Esophagus muscularis mucosa (tissue), 3 donors: ENCODE data around the gene CLDN15.

Source experiments
- POLR2A ChIP-seq: fragments of 450-650 bp; IDR thresholded peaks from one replicate; pipeline ENCODE4 v1.6.1; 2017; ENCODE audit warnings: antibody characterized with exemption, moderate library complexity, mild to moderate bottlenecking, low read depth
- TF ChIP-seq, protein P1 (sequence below), 3 experiments: fragments of 200-600 bp in 2 of 3; fragments of 450-650 bp in 1 of 3; sonication (generic) in 2 of 3; IDR thresholded peaks; one replicate each; pipeline ENCODE4 v1.5.1; 2017 to 2019; ENCODE audit warnings: antibody characterized with exemption in 3 of 3, mild to moderate bottlenecking in 2 of 3, moderate library complexity in 1 of 3

DNA sequence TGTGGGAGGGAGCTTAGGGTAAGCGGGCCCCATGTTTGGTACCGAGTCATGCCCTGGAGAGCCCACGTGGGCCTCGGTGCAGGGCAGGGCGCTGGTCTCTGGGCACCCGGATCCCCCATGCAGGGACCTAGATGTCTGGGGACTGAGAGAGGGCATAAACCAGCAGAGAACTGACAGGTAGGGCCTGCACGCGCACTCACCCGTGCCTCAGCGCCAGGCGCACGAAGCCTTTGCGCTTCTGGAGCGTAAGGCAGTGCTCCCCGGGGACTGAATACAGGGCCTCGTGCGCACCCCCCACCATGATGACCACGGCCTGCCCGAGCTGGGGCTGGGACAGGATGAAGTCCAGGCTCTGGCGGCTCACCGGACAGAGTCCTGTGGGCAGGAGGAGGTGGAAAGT, 39.6 kb downstream of the CLDN15 start:
- TF ChIP-seq, protein P1, sequence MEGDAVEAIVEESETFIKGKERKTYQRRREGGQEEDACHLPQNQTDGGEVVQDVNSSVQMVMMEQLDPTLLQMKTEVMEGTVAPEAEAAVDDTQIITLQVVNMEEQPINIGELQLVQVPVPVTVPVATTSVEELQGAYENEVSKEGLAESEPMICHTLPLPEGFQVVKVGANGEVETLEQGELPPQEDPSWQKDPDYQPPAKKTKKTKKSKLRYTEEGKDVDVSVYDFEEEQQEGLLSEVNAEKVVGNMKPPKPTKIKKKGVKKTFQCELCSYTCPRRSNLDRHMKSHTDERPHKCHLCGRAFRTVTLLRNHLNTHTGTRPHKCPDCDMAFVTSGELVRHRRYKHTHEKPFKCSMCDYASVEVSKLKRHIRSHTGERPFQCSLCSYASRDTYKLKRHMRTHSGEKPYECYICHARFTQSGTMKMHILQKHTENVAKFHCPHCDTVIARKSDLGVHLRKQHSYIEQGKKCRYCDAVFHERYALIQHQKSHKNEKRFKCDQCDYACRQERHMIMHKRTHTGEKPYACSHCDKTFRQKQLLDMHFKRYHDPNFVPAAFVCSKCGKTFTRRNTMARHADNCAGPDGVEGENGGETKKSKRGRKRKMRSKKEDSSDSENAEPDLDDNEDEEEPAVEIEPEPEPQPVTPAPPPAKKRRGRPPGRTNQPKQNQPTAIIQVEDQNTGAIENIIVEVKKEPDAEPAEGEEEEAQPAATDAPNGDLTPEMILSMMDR (IDR thresholded peaks at IDR 0.05): no peak
- TF ChIP-seq POLR2A: no peak
